IMR-90 (cell line): ENCODE results near the gene RUNX1.

Experiments used
- BHLHE40 ChIP-seq: fragments of 150-350 bp; IDR thresholded peaks from 2 replicates; pipeline ENCODE4 v1.6.1; 2016; ENCODE audit warnings: mild to moderate bottlenecking, low read depth, low read length
- CEBPB ChIP-seq: IDR thresholded peaks from 2 replicates; pipeline ENCODE4 v1.6.1; 2012; ENCODE audit warnings: low read depth, low read length, improper control_type of control experiment
- CHD1 ChIP-seq: IDR thresholded peaks from 2 replicates; pipeline ENCODE4 v1.6.1; 2012; ENCODE audit warnings: low read depth, low read length, improper control_type of control experiment
- MXI1 ChIP-seq: IDR thresholded peaks from 2 replicates; pipeline ENCODE4 v1.6.1; 2012; ENCODE audit warnings: low read depth, mild to moderate bottlenecking, low read length, moderate library complexity, borderline replicate concordance
- POLR2A ChIP-seq: IDR thresholded peaks from 2 replicates; pipeline ENCODE4 v1.6.1; 2012; ENCODE audit warnings: mild to moderate bottlenecking, low read depth, low read length
- RAD21 ChIP-seq: IDR thresholded peaks from 2 replicates; pipeline ENCODE4 v1.6.1; 2012; ENCODE audit warnings: low read length, improper control_type of control experiment
- RFX5 ChIP-seq: IDR thresholded peaks from 2 replicates; pipeline ENCODE4 v1.8.0; 2012; ENCODE audit warnings: low read depth, mild to moderate bottlenecking, low read length, moderate library complexity
- SMC3 ChIP-seq: fragments of 150-350 bp; IDR thresholded peaks from 2 replicates; pipeline ENCODE4 v1.6.1; 2016; ENCODE audit warnings: low read depth, mild to moderate bottlenecking, antibody characterized with exemption, low read length, moderate library complexity
- TF ChIP-seq, protein P1 (sequence below): conservative IDR thresholded peaks from 2 replicates; pipeline ENCODE4 v1.5.1; 2012; ENCODE audit warnings: mild to moderate bottlenecking, low read depth, low read length, improper control_type of control experiment
- TF ChIP-seq, protein P2 (sequence below): fragments of 150-350 bp; IDR thresholded peaks from 2 replicates; pipeline ENCODE4 v1.6.1; 2016; ENCODE audit warnings: low read depth, mild to moderate bottlenecking, low read length, moderate library complexity, borderline replicate concordance
- TF ChIP-seq, protein P3 (sequence below): fragments of 150-350 bp; IDR thresholded peaks from 2 replicates; pipeline ENCODE4 v1.6.1; 2017; ENCODE audit warnings: mild to moderate bottlenecking, antibody characterized with exemption, low read length, low read depth

DNA sequence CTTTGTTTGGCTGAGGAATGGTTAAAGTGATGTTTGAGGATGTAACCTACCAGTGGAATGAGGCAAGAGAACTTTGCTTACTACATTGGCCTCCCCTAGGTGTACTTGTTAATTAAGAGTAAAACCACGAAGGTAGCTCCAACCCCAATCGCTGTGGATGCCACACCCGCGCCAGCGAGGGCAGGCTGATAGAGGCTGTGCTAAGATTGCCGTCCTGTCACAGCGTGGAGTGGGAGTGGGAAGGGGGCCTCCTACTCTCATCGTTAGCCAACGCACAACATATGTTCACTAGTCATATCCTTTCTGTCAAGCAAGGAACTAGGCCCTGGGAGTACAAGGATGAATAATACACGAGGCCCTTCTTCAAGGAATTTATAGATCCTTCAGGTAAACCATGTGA is 99.6 kb downstream of the RUNX1 start:
- TF ChIP-seq, protein P1, sequence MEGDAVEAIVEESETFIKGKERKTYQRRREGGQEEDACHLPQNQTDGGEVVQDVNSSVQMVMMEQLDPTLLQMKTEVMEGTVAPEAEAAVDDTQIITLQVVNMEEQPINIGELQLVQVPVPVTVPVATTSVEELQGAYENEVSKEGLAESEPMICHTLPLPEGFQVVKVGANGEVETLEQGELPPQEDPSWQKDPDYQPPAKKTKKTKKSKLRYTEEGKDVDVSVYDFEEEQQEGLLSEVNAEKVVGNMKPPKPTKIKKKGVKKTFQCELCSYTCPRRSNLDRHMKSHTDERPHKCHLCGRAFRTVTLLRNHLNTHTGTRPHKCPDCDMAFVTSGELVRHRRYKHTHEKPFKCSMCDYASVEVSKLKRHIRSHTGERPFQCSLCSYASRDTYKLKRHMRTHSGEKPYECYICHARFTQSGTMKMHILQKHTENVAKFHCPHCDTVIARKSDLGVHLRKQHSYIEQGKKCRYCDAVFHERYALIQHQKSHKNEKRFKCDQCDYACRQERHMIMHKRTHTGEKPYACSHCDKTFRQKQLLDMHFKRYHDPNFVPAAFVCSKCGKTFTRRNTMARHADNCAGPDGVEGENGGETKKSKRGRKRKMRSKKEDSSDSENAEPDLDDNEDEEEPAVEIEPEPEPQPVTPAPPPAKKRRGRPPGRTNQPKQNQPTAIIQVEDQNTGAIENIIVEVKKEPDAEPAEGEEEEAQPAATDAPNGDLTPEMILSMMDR, result no peak
- TF ChIP-seq, protein P2, sequence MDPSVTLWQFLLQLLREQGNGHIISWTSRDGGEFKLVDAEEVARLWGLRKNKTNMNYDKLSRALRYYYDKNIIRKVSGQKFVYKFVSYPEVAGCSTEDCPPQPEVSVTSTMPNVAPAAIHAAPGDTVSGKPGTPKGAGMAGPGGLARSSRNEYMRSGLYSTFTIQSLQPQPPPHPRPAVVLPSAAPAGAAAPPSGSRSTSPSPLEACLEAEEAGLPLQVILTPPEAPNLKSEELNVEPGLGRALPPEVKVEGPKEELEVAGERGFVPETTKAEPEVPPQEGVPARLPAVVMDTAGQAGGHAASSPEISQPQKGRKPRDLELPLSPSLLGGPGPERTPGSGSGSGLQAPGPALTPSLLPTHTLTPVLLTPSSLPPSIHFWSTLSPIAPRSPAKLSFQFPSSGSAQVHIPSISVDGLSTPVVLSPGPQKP, result no peak
- TF ChIP-seq RAD21, result no peak
- no peak for TF ChIP-seq POLR2A
- no peak for TF ChIP-seq SMC3
- TF ChIP-seq BHLHE40, result no peak
- no peak for TF ChIP-seq CEBPB
- TF ChIP-seq, protein P3, sequence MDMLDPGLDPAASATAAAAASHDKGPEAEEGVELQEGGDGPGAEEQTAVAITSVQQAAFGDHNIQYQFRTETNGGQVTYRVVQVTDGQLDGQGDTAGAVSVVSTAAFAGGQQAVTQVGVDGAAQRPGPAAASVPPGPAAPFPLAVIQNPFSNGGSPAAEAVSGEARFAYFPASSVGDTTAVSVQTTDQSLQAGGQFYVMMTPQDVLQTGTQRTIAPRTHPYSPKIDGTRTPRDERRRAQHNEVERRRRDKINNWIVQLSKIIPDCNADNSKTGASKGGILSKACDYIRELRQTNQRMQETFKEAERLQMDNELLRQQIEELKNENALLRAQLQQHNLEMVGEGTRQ, result no peak
- no peak for TF ChIP-seq RFX5
- no peak for TF ChIP-seq CHD1
- TF ChIP-seq MXI1, result no peak
